Astrocyte of the cerebellum (primary cell): ENCODE measurements around the gene CSHL1.
"Not testable (repeated sequence)": the region's sequence is repeated elsewhere in the genome, so short reads cannot be mapped to it uniquely, and the experiment has no call there.

ENCODE experiments used
- DNase-seq: peaks from one replicate; pipeline ENCODE4 v3.0.0-alpha.2; 2011; ENCODE audit warnings: low read depth
- H3K4me3 ChIP-seq: 2 replicates; pipeline ENCODE4 v1.5.1; 2011; ENCODE audit warnings: mild to moderate bottlenecking, low read depth, low read length, moderate library complexity
- in situ Hi-C: cut with HindIII; loops from 2 replicates; pipeline ENCODE4 v1.10.0; 2017; ENCODE audit warnings: low sequenced_read_pairs
- TF ChIP-seq, protein P1 (sequence below): IDR thresholded peaks from 2 replicates; pipeline ENCODE4 v1.5.1; 2012; ENCODE audit warnings: low read length, low read depth, moderate library complexity, mild to moderate bottlenecking; ENCODE audit errors: missing control alignments

The CSHL1 gene

DNA sequence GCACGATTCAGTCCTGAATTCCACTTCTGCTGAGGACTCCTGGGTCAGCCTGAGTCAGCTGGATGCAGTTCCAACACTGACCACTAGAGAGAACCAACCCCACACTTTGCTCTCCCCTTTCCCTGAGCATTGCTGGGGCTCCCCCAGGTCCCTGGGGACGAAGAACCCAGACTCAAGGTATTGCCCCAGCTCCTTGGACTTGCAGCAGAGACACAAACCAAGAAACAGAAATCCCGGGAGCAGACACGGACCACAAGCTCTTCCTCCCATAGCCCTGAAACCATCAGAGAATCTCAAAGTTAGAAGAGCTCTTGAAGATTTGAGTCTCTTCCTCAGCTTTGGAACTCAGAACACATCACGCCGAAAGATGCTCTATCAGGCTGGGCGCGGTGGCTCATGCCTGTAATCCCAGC, 8.3 kb upstream of the CSHL1 start:
- TF ChIP-seq, protein P1, sequence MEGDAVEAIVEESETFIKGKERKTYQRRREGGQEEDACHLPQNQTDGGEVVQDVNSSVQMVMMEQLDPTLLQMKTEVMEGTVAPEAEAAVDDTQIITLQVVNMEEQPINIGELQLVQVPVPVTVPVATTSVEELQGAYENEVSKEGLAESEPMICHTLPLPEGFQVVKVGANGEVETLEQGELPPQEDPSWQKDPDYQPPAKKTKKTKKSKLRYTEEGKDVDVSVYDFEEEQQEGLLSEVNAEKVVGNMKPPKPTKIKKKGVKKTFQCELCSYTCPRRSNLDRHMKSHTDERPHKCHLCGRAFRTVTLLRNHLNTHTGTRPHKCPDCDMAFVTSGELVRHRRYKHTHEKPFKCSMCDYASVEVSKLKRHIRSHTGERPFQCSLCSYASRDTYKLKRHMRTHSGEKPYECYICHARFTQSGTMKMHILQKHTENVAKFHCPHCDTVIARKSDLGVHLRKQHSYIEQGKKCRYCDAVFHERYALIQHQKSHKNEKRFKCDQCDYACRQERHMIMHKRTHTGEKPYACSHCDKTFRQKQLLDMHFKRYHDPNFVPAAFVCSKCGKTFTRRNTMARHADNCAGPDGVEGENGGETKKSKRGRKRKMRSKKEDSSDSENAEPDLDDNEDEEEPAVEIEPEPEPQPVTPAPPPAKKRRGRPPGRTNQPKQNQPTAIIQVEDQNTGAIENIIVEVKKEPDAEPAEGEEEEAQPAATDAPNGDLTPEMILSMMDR = peak; percentile 97
- H3K4me3 ChIP-seq = no peak overlapping the region
- peak; percentile 13 for DNase-seq
- in situ Hi-C loops = no loop called here

DNA sequence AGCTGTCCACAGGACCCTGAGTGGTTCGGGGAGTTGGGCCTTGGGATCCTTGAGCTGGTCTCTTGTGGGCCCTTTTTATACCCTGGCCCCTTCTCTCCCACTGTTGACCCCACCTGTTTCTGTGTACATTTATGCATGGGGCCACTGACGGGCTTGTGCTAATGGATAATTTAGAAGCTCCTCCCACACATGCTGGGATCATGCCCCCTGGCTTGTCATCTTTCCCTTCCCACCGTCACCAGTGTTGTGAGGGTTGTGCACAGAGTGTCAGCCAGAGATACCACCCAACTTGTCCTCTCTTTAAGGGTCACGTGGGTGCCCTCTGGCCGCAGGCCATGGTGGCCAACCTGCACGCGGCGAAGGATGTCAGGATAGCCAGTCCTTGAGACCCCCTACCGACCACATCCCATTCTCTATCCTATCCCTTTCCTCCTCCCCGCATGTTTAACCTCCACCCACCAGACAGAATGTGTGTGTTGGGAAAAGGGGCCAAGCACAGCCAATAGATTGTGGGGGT, 7.8 kb upstream of the CSHL1 start, which contains the start of gene GH1:
GH1 (minus strand) TSS at position 51 of the 517 bp plus-strand sequence. CDS start 63 bp downstream, outside the sequence.
- in situ Hi-C loops, DNase-seq, H3K4me3 ChIP-seq: not testable (repeated sequence)

DNA sequence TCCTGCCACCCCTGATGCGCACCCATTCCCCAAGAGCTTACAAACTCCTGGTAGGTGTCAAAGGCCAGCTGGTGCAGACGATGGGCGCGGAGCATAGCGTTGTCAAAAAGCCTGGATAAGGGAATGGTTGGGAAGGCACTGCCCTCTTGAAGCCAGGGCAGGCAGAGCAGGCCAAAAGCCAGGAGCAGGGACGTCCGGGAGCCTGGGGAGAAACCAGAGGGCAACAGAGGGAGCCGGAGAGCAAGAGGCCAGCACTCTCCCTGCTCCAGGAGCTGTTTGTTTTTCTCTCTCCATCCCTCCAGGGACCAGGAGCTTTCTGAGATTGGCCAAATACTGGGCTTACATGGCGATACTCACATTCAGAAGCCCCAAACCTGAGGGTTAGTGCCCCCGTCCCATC, 7.2 kb upstream of the CSHL1 start:
- no peak for DNase-seq
- no peak overlapping the region for H3K4me3 ChIP-seq
- TF ChIP-seq, protein P1 = no peak
- in situ Hi-C loops = no loop called here

DNA sequence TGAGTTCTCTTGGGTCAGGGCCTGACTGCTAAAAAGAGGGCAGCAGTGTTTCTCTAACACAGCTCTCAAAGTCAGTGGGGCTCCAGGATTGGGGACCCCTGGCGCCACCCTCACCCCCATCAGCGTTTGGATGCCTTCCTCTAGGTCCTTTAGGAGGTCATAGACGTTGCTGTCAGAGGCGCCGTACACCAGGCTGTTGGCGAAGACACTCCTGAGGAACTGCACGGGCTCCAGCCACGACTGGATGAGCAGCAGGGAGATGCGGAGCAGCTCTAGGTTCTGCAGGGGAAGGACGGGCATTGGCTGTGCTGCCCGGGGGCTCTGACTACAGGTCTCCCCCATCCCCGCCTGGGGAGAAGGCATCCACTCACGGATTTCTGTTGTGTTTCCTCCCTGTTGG, 6.6 kb upstream of the CSHL1 start:
- DNase-seq = no peak
- in situ Hi-C loops = no loop called here
- H3K4me3 ChIP-seq = no peak overlapping the region
- TF ChIP-seq, protein P1 = no peak

DNA sequence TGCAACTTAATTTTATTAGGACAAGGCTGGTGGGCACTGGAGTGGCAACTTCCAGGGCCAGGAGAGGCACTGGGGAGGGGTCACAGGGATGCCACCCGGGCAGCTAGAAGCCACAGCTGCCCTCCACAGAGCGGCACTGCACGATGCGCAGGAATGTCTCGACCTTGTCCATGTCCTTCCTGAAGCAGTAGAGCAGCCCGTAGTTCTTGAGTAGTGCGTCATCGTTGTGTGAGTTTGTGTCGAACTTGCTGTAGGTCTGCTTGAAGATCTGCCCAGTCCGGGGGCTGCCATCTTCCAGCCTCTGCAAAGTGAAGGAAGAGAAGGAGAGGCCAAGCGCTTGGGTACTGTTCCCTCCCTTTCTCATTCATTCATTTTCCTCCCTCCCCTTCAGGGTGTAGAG, 6.1 kb upstream of the CSHL1 start:
- H3K4me3 ChIP-seq, in situ Hi-C loops, DNase-seq: not testable (repeated sequence)

DNA sequence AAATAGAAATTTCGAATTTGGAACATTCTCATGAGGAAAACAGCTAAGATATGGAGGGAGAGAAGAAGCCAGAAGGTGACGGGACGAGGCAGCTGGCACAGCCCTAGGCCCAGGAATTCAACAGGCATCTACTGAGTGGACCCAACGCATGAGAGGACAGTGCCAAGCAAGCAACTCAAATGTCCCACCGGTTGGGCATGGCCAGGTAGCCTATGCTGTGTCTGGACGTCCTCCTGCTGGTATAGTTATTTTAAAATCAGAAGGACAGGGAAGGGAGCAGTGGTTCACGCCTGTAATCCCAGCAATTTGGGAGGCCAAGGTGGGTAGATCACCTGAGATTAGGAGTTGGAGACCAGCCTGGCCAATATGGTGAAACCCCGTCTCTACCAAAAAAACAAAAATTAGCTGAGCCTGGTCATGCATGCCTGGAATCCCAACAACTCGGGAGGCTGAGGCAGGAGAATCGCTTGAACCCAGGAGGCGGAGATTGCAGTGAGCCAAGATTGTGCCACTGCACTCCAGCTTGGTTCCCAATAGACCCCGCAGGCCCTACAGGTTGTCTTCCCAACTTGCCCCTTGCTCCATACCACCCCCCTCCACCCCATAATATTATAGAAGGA, 5.6 kb upstream of the CSHL1 start:
- H3K4me3 ChIP-seq = no peak overlapping the region
- in situ Hi-C loops = no loop called here
- TF ChIP-seq, protein P1 = no peak
- no peak for DNase-seq

DNA sequence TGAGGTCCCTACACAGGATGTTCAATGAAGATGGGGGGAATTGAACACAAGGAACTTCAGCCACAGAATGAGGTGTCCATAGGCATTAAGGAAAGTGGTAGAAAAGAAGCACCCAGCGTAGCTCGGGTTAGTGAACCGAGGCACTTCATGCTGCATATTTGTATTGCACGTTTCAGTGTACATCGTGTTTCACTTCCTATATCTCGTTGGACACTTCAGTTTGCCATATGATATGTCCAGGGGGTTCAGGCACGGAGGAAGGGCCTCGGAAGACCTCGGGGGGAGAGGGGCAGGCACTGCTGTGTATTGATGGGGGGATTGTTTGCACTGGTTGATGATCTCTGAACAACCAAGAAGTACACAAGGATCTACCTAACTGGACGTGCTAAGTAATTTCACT, 4.7 kb upstream of the CSHL1 start:
- in situ Hi-C loops, H3K4me3 ChIP-seq, DNase-seq: not testable (repeated sequence)

DNA sequence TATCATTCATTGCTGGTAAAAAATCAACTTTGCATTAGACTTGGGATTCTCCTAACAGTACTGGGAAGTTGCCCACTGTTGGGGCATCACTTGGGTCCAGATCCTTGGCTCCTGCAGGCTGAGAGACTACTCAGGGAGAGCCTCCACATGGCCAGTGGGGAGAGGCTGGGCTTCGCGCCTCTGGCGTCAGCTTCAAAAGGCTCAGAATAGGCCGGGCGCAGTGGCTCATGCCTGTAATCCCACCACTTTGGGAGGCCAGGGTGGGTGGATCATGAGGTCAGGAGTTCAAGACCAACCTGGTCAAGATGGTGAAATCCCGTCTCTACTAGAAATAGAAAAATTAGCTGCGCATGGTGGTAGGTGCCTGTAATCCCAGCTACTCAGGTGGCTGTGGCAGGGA, 3.4 kb upstream of the CSHL1 start:
- TF ChIP-seq, protein P1 = no peak
- H3K4me3 ChIP-seq = no peak overlapping the region
- in situ Hi-C loops = no loop called here
- DNase-seq = no peak
